Measurements from ENCODE around the gene PAX2. TPM values are rescaled to one million over a fixed set of nuclear protein-coding genes. Genes with fewer than 3 reads are reported as not detected.

Gene PAX2
- total and polyA plus RNA-seq, 2 experiments from 2014 or later: not detected

- Histone ChIP-seq H3K4me2 (peak overlapping the region; percentile 73), H3K4me1 (ENCODE audit: insufficient read depth) (peaks cover 21% of the 10 kb centered on the region)
- TF ChIP-seq EZH2 (IDR thresholded peaks at IDR 0.05; ENCODE audit: borderline replicate concordance): peak; percentile 88
- TF ChIP-seq, protein P1, sequence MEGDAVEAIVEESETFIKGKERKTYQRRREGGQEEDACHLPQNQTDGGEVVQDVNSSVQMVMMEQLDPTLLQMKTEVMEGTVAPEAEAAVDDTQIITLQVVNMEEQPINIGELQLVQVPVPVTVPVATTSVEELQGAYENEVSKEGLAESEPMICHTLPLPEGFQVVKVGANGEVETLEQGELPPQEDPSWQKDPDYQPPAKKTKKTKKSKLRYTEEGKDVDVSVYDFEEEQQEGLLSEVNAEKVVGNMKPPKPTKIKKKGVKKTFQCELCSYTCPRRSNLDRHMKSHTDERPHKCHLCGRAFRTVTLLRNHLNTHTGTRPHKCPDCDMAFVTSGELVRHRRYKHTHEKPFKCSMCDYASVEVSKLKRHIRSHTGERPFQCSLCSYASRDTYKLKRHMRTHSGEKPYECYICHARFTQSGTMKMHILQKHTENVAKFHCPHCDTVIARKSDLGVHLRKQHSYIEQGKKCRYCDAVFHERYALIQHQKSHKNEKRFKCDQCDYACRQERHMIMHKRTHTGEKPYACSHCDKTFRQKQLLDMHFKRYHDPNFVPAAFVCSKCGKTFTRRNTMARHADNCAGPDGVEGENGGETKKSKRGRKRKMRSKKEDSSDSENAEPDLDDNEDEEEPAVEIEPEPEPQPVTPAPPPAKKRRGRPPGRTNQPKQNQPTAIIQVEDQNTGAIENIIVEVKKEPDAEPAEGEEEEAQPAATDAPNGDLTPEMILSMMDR (IDR thresholded peaks at IDR 0.05; ENCODE audit: poor library complexity): no peak
Observed at GRCh38 chr10:100729862-100730724, 15.3 kb upstream of the PAX2 start.

DNA sequence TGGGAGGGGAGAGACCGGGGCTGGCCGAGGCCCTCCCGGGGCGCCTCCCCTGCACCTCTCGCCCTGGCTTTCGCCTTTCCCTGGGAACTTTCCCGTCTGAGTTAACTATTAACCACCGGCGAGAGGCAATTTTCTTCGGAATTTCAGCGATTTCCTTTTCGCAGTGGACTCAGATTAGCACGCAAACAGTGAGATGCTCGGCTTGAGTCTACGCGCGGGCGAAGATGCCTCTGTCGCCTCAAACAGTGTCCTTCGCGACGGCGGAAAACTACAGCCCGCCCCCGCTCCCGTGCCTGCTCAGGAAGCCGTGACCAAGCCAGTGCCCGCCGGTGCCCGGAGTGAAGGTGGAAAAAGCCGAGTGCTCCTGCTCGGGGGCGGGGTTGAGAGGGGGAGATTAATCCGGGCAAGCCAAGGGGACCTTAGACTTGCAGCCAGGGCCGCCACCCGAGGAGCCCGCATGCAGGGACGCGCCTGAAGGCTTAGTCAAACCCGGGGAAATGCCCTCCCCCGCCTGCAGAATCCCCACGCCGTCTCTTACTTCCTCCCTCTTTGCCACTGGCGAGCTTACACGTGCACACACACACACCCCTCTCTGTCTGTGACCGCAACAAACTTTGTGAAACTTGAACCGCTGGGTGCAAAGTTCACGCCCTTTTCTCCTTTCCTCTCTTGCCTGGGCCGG lies 14.5 kb upstream of the PAX2 start:
- Histone ChIP-seq H3K9me3 (ENCODE audit: low read depth) (no peaks in the 10 kb centered on the region), H3K27me3 (peaks cover 98% of the 10 kb centered on the region), H3K4me1 (ENCODE audit: insufficient read depth) (peaks cover 27% of the 10 kb centered on the region), H3K4me2 (peak overlapping the region; percentile 73), H3K79me2 (no peaks in the 10 kb centered on the region), H3K36me3 (replicated peaks; ENCODE audit: insufficient read depth, low read depth) (no peaks in the 10 kb centered on the region), H4K20me1 (ENCODE audit: insufficient read depth, poor library complexity, severe bottlenecking) (no peaks in the 10 kb centered on the region), H2AFZ (no peak overlapping the region), H3K9me2 (replicated peaks; ENCODE audit: insufficient read depth) (no peaks in the 10 kb centered on the region), H3K27ac (no peak overlapping the region), H3K4me3 (no peak overlapping the region)
- TF ChIP-seq, protein P1 (IDR thresholded peaks at IDR 0.05; ENCODE audit: poor library complexity): no peak
- peak; percentile 92 for TF ChIP-seq EZH2 (IDR thresholded peaks at IDR 0.05; ENCODE audit: borderline replicate concordance)
- WGBS (ENCODE audit: low lambda C conversion rate, missing lambda C conversion rate): under 1% methylated on average over 45 of the region's 49 CpGs
- DNase-seq (ENCODE audit: low spot score): peak; percentile 53

More at GRCh38 chr10:100729862-100730724, 15.3 kb upstream of the PAX2 start:
- H3K36me3 ChIP-seq (replicated peaks; ENCODE audit: insufficient read depth, low read depth): no peaks in the 10 kb centered on the region
- H4K20me1 ChIP-seq (ENCODE audit: insufficient read depth, poor library complexity, severe bottlenecking): no peaks in the 10 kb centered on the region
- H3K27ac ChIP-seq: no peak overlapping the region
- WGBS (ENCODE audit: low lambda C conversion rate, missing lambda C conversion rate): 4% methylated on average over 66 of the region's 68 CpGs
- H3K4me3 ChIP-seq: no peak overlapping the region
- H3K79me2 ChIP-seq: no peaks in the 10 kb centered on the region
- H2AFZ ChIP-seq: peak overlapping the region; percentile 6
- no peak for DNase-seq (ENCODE audit: low spot score)
- no peaks in the 10 kb centered on the region for H3K9me2 ChIP-seq (replicated peaks; ENCODE audit: insufficient read depth)
- H3K27me3 ChIP-seq: peaks cover 98% of the 10 kb centered on the region
- no peaks in the 10 kb centered on the region for H3K9me3 ChIP-seq (ENCODE audit: low read depth)

DNA sequence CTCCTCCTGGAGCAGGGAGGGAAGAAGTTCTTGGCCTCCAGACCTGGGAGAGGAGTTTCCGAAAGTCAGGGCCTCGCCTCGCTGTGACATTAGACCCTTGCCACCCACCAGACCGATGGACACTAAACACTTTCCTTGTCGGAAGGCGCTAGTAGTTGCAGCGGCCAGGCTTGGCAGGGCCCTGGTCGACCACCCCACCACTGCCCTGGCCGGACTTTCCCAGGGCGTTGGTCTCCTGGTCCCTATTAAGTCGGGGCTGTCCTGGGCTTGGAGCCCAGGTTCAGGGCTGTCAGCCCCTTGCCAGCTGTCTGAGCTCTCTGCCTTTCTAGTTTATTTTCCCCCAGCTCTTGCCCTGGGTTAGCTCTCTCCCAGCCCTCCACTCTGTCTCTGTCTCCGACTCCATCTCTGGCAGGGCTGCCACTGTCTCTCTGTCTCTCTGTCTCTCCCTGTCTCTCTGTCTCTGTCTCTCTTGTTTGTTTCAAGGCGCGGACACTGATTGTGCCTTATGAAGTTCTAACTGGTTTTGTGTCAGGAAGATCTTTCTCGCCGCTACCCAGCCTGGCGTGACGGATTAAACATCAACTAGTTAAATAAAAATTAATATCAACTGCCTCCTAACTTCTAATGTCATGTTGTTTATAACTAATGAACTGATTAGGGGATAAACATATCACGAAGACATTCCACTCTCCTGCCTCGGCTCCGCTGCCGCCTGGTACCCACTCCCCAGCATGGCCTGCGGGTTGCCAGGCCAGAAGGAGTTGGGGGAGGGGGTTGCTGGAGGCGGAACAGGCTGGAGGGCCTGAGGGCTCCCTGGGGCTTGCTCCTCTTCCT lies 13.8 kb upstream of the PAX2 start:
- WGBS (ENCODE audit: low lambda C conversion rate, missing lambda C conversion rate): 22% methylated on average over 24 of the region's 24 CpGs

More for the DNA sequence above, 13.8 kb upstream of the PAX2 start:
- H3K27ac ChIP-seq: no peak overlapping the region
- no peaks in the 10 kb centered on the region for H3K79me2 ChIP-seq
- H3K36me3 ChIP-seq (replicated peaks; ENCODE audit: insufficient read depth, low read depth): no peaks in the 10 kb centered on the region
- no peaks in the 10 kb centered on the region for H3K9me3 ChIP-seq (ENCODE audit: low read depth)
- H3K4me2 ChIP-seq: peak overlapping the region; percentile 73
- peaks cover 27% of the 10 kb centered on the region for H3K4me1 ChIP-seq (ENCODE audit: insufficient read depth)
- no peak for DNase-seq (ENCODE audit: low spot score)
- H4K20me1 ChIP-seq (ENCODE audit: insufficient read depth, poor library complexity, severe bottlenecking): no peaks in the 10 kb centered on the region
- H3K4me3 ChIP-seq: no peak overlapping the region
- TF ChIP-seq, protein P1 (IDR thresholded peaks at IDR 0.05; ENCODE audit: poor library complexity): no peak
- TF ChIP-seq EZH2phosphoT487 (IDR thresholded peaks at IDR 0.05; ENCODE audit: low read depth, severe bottlenecking, unreplicated experiment): peak; percentile 50
- peak; percentile 90 for TF ChIP-seq EZH2 (IDR thresholded peaks at IDR 0.05; ENCODE audit: borderline replicate concordance)
- H2AFZ ChIP-seq: no peak overlapping the region
- no peaks in the 10 kb centered on the region for H3K9me2 ChIP-seq (replicated peaks; ENCODE audit: insufficient read depth)
- peaks cover 98% of the 10 kb centered on the region for H3K27me3 ChIP-seq

Measured in hepatocyte (in vitro differentiated cells).